ENCODE measurements around the gene GAMT.

Gene GAMT

DNA sequence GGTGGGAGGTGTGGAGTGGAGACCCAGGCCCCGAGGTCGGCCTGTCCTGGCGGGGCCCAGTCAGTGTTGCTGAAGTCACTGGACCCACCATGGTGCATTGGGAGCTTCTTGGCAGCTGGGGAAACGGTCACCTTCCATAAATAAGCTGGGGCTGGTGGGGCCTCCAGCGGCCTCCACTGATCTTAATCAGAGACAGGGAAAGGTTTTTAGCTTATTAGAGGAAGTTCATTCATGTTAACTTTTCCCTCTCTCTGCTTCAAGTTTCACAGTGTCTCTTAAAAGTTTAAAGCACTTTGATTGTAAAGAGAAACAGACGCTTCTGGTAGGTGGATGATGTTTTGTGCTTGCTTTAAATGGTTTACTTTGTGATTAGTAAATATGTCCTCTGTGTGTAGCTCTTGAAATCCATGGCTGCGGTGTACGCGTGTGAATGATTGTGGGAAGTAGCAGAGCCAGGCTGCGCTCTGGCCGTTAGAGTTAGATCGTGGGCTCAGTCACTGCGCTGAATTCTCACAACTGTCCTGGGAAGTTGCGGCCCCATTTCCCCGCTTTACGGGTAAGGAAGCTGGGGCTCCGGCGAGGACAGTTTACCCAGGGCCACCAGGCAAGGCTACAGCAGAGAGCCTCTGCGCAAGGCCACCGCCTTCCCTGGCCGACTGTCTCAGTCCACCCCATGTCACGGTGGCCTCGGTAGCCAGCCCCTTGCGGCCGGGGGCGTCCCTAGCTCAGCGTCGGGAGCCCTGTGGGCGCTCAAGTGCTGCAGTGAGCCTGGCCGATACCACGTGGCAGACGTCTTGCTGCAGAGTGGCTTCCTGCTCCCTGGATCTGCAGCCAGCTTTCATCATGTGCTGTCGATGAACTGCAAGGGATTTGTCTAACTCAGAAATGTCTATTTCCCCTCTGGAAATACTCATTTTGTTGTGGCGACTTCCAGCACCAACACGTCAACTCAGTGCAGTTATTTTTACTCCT, 34.2 kb downstream of the GAMT start:
- ChIA-PET CTCF (interaction anchor here (0.7 kb wide), 1 partner anchor 53 kb away, joined by 3 read pairs; no protein-coding TSS in a partner anchor), POLR2A (ENCODE audit: low non-redundant PET) (no interaction called here)
- no peak for DNase-seq (ENCODE audit: low spot score)
- TF ChIP-seq, protein P1, sequence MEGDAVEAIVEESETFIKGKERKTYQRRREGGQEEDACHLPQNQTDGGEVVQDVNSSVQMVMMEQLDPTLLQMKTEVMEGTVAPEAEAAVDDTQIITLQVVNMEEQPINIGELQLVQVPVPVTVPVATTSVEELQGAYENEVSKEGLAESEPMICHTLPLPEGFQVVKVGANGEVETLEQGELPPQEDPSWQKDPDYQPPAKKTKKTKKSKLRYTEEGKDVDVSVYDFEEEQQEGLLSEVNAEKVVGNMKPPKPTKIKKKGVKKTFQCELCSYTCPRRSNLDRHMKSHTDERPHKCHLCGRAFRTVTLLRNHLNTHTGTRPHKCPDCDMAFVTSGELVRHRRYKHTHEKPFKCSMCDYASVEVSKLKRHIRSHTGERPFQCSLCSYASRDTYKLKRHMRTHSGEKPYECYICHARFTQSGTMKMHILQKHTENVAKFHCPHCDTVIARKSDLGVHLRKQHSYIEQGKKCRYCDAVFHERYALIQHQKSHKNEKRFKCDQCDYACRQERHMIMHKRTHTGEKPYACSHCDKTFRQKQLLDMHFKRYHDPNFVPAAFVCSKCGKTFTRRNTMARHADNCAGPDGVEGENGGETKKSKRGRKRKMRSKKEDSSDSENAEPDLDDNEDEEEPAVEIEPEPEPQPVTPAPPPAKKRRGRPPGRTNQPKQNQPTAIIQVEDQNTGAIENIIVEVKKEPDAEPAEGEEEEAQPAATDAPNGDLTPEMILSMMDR (conservative IDR thresholded peaks at IDR 0.05; ENCODE audit: low read depth): no peak
- H3K27ac ChIP-seq: peak overlapping the region; percentile 23; the same call in 1 of the 2 replicates

DNA sequence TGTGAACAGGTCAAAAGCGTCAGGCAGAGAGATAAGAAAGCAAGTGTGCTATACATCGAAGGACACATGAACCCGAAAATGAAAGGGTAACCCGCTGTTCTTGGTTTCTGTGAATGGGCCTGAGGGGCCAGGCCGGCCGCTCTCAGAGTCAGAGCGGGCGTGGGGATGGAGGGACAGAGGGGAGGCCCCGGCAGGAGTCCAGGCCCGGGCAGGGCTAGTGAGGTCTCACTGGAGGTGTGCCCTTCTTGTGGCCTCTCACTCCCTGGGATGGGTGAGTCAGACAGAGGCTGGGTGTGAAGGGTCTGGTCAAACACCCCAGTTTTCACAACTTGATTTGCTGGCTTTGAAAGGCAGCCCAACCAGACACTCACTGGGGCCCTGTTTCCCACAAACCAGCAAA, 35.0 kb downstream of the GAMT start:
- H3K27ac ChIP-seq: peak overlapping the region; percentile 23; the same call in 1 of the 2 replicates
- TF ChIP-seq, protein P1 (conservative IDR thresholded peaks at IDR 0.05; ENCODE audit: low read depth): no peak
- ChIA-PET CTCF (no interaction called here), POLR2A (ENCODE audit: low non-redundant PET) (no interaction called here)
- DNase-seq (ENCODE audit: low spot score): no peak

DNA sequence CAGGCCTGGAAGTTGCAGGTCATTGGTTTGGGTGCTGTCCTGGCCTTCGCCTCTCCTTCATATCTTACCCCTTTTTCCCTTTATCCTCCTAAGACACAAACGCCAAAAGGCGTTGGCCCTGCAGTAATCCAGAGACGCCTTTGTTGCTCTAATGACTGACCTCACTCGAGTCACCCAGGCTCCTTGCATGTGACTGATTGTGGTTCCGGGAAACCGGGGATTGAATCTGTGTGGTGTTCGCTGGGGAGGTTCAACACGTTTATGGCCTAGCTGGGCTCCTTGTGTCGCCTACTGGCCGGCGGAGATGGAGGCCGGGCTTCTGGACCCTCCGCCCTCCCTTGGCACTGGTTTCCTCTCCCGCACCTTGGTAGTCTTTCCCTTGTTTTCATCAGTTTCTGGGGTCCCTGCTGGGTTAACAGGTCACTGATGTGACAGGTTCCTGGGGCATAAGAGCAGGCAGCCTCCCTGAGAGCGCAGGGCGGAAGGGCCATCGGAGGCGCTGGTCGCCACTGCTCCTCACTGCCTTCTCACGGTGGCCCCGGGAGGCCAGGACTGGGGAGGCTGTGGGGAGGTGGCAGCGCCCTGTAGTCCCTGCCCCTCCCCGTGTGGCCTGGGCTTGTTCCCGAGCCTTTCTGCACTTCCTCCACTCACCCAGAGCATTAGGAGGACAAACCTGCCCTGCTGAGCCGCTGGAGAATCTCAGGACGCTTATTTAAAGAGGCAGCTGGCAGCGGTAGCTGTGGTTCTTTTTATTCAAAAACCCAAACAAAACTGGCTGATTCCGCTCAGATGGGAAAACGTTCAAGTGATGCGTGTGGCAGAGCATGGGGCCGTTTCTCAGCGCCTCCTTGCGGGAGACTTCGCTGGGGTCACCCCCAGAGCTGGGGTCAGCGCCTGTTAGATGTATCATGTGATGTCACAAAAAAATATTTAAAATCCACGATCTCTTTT, 35.7 kb downstream of the GAMT start:
- DNase-seq (ENCODE audit: low spot score): no peak
- TF ChIP-seq, protein P1 (conservative IDR thresholded peaks at IDR 0.05; ENCODE audit: low read depth): no peak
- peak overlapping the region; percentile 11; the same call in 1 of the 2 replicates for H3K27ac ChIP-seq
- ChIA-PET CTCF (no interaction called here), POLR2A (ENCODE audit: low non-redundant PET) (no interaction called here)

DNA sequence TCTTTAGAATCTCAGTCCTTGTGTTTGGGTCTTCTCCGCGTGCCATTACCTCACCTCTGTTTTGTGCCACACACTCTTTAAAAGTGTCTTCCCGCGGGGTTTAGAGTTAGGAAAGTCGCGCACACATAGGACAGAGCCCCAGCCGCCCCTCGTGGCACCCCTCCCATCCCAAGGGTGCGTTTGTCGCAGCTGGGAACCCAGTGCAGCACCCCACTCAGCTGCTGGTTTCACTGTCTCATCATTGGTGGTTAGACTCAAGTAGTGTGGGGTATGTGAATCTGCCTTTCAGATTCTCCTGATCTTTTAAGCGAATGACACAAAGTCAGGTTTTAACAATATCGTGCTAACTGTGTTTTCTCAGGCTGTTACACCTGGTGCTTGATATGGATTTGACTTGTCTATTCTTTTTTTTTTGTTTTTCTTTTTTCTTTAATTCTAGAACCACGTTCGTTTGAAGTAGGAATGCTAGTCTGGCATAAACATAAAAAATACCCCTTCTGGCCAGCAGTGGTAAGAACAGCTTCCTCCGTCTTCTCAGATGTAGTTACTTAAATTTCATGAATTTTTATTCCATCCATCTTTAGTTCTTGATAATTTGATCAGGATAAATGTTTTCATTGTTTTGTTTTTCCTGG, 37.2 kb downstream of the GAMT start:
- TF ChIP-seq, protein P1 (conservative IDR thresholded peaks at IDR 0.05; ENCODE audit: low read depth): peak; percentile 18; the same call in 1 of the 2 replicates
- H3K27ac ChIP-seq: no peak overlapping the region
- POLR2A ChIA-PET (ENCODE audit: low non-redundant PET): interaction anchor here (0.6 kb wide), 1 partner anchor 8 kb away, joined by 8 read pairs; no protein-coding TSS in a partner anchor
- CTCF ChIA-PET: no interaction called here
- no peak for DNase-seq (ENCODE audit: low spot score)

DNA sequence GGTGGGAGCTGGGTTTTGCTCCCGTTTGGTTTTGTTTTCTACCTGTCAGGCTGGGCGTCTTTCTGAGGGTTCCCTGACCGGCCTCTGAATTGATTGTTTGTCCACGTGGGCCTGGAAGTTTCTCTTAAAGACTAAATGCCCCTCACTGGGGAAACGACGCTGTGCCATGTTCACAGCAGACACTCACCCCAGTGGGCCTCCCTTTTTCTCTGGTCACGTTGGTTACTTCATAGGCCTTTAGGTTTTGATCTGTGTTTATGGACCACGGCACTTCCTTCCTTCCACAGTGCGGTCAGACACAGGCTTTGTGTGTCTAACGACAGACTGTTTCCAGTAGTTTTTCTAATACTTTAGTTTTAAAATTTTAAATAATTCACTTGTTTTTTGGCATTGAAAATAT, 37.7 kb downstream of the GAMT start:
- peak overlapping the region; percentile 73 for H3K27ac ChIP-seq
- no peak for DNase-seq (ENCODE audit: low spot score)
- ChIA-PET POLR2A (ENCODE audit: low non-redundant PET) (no interaction called here), CTCF (no interaction called here)
- TF ChIP-seq, protein P1 (conservative IDR thresholded peaks at IDR 0.05; ENCODE audit: low read depth): no peak
